Skeletal muscle satellite cell (primary cell): ENCODE results near the gene NAP1L4.

Experiments used
- H3K27me3 ChIP-seq: 2 replicates; pipeline ENCODE4 v1.7.0; 2013; ENCODE audit warnings: low read length; ENCODE audit not compliant: control insufficient read depth, insufficient read depth
- H3K36me3 ChIP-seq: 2 replicates; pipeline ENCODE4 v1.7.0; 2013; ENCODE audit warnings: mild to moderate bottlenecking, control low read depth, low read length; ENCODE audit not compliant: insufficient read depth
- H3K4me1 ChIP-seq: 2 replicates; pipeline ENCODE4 v1.7.0; 2013; ENCODE audit warnings: low read length; ENCODE audit not compliant: control insufficient read depth, insufficient read depth
- H3K4me2 ChIP-seq: 2 replicates; pipeline ENCODE4 v1.7.0; 2013; ENCODE audit warnings: mild to moderate bottlenecking, low read length
- H3K4me3 ChIP-seq: 2 replicates; pipeline ENCODE4 v1.7.0; 2013; ENCODE audit warnings: low read length
- H3K9ac ChIP-seq: 2 replicates; pipeline ENCODE4 v1.7.0; 2013; ENCODE audit warnings: mild to moderate bottlenecking, low read depth, low read length, moderate library complexity
- H3K9me3 ChIP-seq: replicated peaks from 2 replicates; pipeline ENCODE4 v1.7.0; 2013; ENCODE audit warnings: mild to moderate bottlenecking, control low read depth, low read length

Gene NAP1L4

DNA sequence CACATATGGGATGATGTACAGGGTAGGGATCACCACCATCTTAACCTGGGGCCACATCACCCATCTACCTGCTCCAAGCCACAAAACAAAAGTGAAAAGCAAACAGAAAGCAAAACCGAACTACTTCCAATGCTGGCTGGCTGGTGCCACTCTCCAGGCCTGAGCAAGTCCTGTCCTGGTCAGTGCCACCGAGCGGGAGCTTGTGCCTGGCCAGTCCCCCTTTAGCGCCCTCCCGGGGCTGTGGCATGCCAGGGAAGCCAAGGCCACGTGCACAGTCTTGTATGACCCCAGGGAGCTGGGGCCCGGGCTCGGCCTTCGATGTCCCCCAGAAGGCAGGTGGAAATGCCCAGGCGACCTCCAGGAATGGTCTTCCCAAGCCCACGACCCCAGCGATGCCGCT is 17.9 kb upstream of the NAP1L4 start:
- Histone ChIP-seq H3K4me2 (no peak overlapping the region), H3K9me3 (no peaks in the 10 kb centered on the region), H3K27me3 (no peaks in the 10 kb centered on the region), H3K36me3 (peaks cover 74% of the 10 kb centered on the region), H3K9ac (no peak overlapping the region), H3K4me1 (peaks cover 21% of the 10 kb centered on the region), H3K4me3 (no peak overlapping the region)

GRCh38 chr11:3009481-3009880 is 17.4 kb upstream of the NAP1L4 start:
- Histone ChIP-seq H3K4me2 (no peak overlapping the region), H3K9me3 (no peaks in the 10 kb centered on the region), H3K36me3 (peaks cover 71% of the 10 kb centered on the region), H3K9ac (no peak overlapping the region), H3K4me1 (peaks cover 16% of the 10 kb centered on the region), H3K4me3 (no peak overlapping the region), H3K27me3 (no peaks in the 10 kb centered on the region)

GRCh38 chr11:3008746-3009336 is 16.7 kb upstream of the NAP1L4 start:
- H3K4me1 ChIP-seq = peaks cover 10% of the 10 kb centered on the region
- no peak overlapping the region for H3K9ac ChIP-seq
- peaks cover 72% of the 10 kb centered on the region for H3K36me3 ChIP-seq
- H3K4me3 ChIP-seq = no peak overlapping the region
- H3K27me3 ChIP-seq = no peaks in the 10 kb centered on the region
- no peaks in the 10 kb centered on the region for H3K9me3 ChIP-seq
- no peak overlapping the region for H3K4me2 ChIP-seq

- no peak overlapping the region for H3K4me2 ChIP-seq
- no peaks in the 10 kb centered on the region for H3K9me3 ChIP-seq
- H3K9ac ChIP-seq = no peak overlapping the region
- peaks cover 82% of the 10 kb centered on the region for H3K36me3 ChIP-seq
- no peaks in the 10 kb centered on the region for H3K27me3 ChIP-seq
- no peaks in the 10 kb centered on the region for H3K4me1 ChIP-seq
- no peak overlapping the region for H3K4me3 ChIP-seq
Observed at GRCh38 chr11:3007404-3008010, 15.4 kb upstream of the NAP1L4 start.

GRCh38 chr11:3006505-3007260 is 14.6 kb upstream of the NAP1L4 start:
- Histone ChIP-seq H3K4me2 (no peak overlapping the region), H3K36me3 (peaks cover 82% of the 10 kb centered on the region), H3K4me1 (peaks cover 1% of the 10 kb centered on the region), H3K9me3 (no peaks in the 10 kb centered on the region), H3K4me3 (no peak overlapping the region), H3K9ac (no peak overlapping the region), H3K27me3 (no peaks in the 10 kb centered on the region)

- H3K4me1 ChIP-seq = peaks cover 19% of the 10 kb centered on the region
- H3K9ac ChIP-seq = no peak overlapping the region
- H3K4me3 ChIP-seq = no peak overlapping the region
- no peaks in the 10 kb centered on the region for H3K9me3 ChIP-seq
- H3K4me2 ChIP-seq = no peak overlapping the region
- H3K36me3 ChIP-seq = peaks cover 84% of the 10 kb centered on the region
- no peaks in the 10 kb centered on the region for H3K27me3 ChIP-seq
Observed at GRCh38 chr11:3004481-3004880, 12.4 kb upstream of the NAP1L4 start.

GRCh38 chr11:3003396-3004231 is 11.5 kb upstream of the NAP1L4 start:
- Histone ChIP-seq H3K36me3 (peaks cover 79% of the 10 kb centered on the region), H3K4me3 (no peak overlapping the region), H3K27me3 (no peaks in the 10 kb centered on the region), H3K9me3 (no peaks in the 10 kb centered on the region), H3K4me2 (no peak overlapping the region), H3K9ac (no peak overlapping the region), H3K4me1 (peaks cover 19% of the 10 kb centered on the region)

- H3K9ac ChIP-seq = no peak overlapping the region
- peaks cover 19% of the 10 kb centered on the region for H3K4me1 ChIP-seq
- H3K36me3 ChIP-seq = peaks cover 75% of the 10 kb centered on the region
- no peaks in the 10 kb centered on the region for H3K27me3 ChIP-seq
- no peak overlapping the region for H3K4me2 ChIP-seq
- no peaks in the 10 kb centered on the region for H3K9me3 ChIP-seq
- H3K4me3 ChIP-seq = no peak overlapping the region
Observed at GRCh38 chr11:3002871-3003270, 10.7 kb upstream of the NAP1L4 start.

DNA sequence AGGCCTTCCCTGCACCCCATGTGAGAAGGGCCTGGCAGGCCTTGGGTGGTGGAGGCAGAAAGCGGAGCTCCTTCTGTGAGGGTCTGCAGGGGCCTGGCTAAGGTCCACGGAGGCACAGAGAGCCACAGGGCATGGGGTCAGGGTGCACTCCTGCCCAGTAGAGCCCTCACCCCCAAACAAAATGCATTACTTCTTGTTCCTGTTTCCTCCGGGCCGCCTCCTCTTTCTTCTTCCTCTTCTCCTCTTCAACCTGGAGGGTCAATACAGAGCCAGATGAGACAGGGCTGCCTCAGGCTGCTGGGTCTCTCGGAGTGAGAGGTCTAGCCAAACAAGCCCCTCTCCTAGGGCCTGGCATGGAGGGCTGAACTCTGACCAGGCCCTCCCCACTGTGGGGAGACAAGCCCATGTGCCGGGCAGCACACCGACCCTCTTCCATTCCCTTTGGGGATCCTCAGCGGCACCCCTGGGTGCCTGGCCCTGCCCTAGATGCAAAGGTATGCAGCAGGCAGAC is 10.3 kb upstream of the NAP1L4 start:
- H3K4me1 ChIP-seq = peaks cover 19% of the 10 kb centered on the region

GRCh38 chr11:3001496-3001895 is 9.4 kb upstream of the NAP1L4 start:
- peaks cover 19% of the 10 kb centered on the region for H3K4me1 ChIP-seq
- H3K36me3 ChIP-seq = peaks cover 62% of the 10 kb centered on the region
- H3K9me3 ChIP-seq = no peaks in the 10 kb centered on the region
- no peak overlapping the region for H3K4me3 ChIP-seq
- no peaks in the 10 kb centered on the region for H3K27me3 ChIP-seq
- no peak overlapping the region for H3K9ac ChIP-seq
- no peak overlapping the region for H3K4me2 ChIP-seq

More for the DNA sequence above, 10.3 kb upstream of the NAP1L4 start:
- Histone ChIP-seq H3K36me3 (peaks cover 71% of the 10 kb centered on the region), H3K27me3 (no peaks in the 10 kb centered on the region), H3K4me3 (no peak overlapping the region), H3K9ac (no peak overlapping the region), H3K9me3 (no peaks in the 10 kb centered on the region), H3K4me2 (no peak overlapping the region)
